HG03108 (cell line): ENCODE measurements around the gene OR4K17.
"Not testable (repeated sequence)": the region's sequence is repeated elsewhere in the genome, so short reads cannot be mapped to it uniquely, and the experiment has no call there.

Experiments used
- ATAC-seq: cut with Tn5 transposase; IDR thresholded peaks from one replicate; pipeline ENCODE4 v1.9.1; 2021; ENCODE audit warnings: moderate library complexity; ENCODE audit not compliant: unreplicated experiment

OR4K17 gene

GRCh38 chr14:20110438-20110837, at the start of gene OR4K17:
TSS of gene OR4K17 (plus strand) at chr14:20110739. CDS start at chr14:20117500, 6,761 bp downstream.
- no peak for ATAC-seq

- no peak for ATAC-seq
These were observed 18.5 kb upstream of the OR4K17 start for GRCh38 chr14:20092050-20092449.

GRCh38 chr14:20093442-20093841, 17.1 kb upstream of the OR4K17 start:
- ATAC-seq: no peak

- ATAC-seq: not testable (repeated sequence)
These were observed 11.4 kb upstream of the OR4K17 start for GRCh38 chr14:20098926-20099770.

- ATAC-seq: no peak
These were observed 1.8 kb downstream of the OR4K17 start for GRCh38 chr14:20112321-20112720.

- no peak for ATAC-seq
These were observed 6.2 kb downstream of the OR4K17 start for GRCh38 chr14:20116748-20117147.

GRCh38 chr14:20118795-20119194, 8.3 kb downstream of the OR4K17 start:
- no peak for ATAC-seq

- no peak for ATAC-seq
These were observed 28.0 kb downstream of the OR4K17 start, which contains the start of gene OR4N5 for GRCh38 chr14:20138520-20138919. TSS of gene OR4N5 (plus strand) at chr14:20138820. CDS start at chr14:20143736, 4,916 bp downstream.

- ATAC-seq: no peak
These were observed 33.4 kb downstream of the OR4K17 start for GRCh38 chr14:20143911-20144310.

- no peak for ATAC-seq
These were observed 34.3 kb downstream of the OR4K17 start for GRCh38 chr14:20144820-20145219.

GRCh38 chr14:20164462-20164861, 53.9 kb downstream of the OR4K17 start:
- no peak for ATAC-seq

GRCh38 chr14:20167091-20167490, 56.6 kb downstream of the OR4K17 start:
- no peak for ATAC-seq

GRCh38 chr14:20169852-20170251, 59.3 kb downstream of the OR4K17 start:
- not testable (repeated sequence) for ATAC-seq
